ENCODE measurements around the gene STK25.
"Not testable (repeated sequence)": the region's sequence is repeated elsewhere in the genome, so short reads cannot be mapped to it uniquely, and the experiment has no call there.

Gene STK25

DNA sequence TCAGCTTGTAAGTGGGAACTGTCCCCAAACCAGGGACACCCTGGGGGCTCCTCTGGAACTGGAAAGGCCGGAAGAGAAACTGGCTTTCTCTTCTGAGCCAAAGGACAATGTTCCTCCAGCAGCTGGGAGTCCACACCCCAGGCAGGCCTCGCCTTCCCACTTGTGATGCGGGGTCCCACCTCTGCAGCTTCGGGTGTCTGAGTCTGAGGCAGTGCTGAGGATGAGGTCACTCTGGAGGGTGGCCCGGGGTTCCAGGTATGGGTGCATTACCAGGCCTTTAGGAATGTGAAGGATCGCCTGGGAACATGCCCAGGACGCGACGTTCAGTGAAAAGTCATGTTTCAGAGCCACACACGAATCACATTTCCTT lies 32.0 kb upstream of the STK25 start:
- DNase-seq (ENCODE audit: low read depth in 3 of 3, low spot score in 1 of 3), result no peak

DNA sequence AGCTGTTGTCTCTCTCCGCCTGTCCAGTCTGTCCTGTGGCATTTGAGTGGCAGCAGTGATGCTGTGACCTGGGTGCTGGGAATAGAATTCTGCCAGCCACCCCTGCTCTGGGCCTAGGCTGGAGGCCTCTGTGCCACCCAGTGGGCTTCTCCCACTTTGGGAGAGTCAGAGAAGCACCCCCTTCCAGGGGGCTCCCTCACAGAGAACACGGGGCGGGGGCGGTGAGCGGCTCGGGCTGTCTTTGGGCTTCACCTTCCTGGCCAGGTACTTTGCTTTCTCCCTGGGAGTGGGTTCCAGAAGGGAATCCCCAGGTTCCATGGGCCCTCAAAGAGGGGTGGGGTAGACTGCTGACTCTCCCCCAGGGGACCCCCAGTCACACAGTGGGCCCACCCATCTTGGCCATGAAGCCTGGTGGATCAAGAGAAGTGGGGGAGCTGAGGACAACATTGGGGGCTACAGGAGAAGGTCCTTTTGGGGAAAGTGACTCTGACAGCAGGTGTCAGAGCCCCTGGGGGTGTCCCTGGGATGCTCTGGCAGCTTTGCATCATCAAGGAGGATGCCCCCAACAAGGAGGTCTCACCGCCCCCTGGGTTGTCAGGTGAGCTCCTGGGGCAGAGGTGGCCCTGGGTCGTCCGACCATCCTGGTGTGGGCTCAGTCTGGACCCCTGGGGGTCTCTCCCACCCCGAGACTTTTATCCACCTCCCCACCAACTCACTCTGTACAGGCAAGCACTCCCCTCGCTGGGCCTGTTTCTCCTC lies 31.4 kb upstream of the STK25 start:
- no peak for DNase-seq (ENCODE audit: low read depth in 3 of 3, low spot score in 1 of 3)

DNA sequence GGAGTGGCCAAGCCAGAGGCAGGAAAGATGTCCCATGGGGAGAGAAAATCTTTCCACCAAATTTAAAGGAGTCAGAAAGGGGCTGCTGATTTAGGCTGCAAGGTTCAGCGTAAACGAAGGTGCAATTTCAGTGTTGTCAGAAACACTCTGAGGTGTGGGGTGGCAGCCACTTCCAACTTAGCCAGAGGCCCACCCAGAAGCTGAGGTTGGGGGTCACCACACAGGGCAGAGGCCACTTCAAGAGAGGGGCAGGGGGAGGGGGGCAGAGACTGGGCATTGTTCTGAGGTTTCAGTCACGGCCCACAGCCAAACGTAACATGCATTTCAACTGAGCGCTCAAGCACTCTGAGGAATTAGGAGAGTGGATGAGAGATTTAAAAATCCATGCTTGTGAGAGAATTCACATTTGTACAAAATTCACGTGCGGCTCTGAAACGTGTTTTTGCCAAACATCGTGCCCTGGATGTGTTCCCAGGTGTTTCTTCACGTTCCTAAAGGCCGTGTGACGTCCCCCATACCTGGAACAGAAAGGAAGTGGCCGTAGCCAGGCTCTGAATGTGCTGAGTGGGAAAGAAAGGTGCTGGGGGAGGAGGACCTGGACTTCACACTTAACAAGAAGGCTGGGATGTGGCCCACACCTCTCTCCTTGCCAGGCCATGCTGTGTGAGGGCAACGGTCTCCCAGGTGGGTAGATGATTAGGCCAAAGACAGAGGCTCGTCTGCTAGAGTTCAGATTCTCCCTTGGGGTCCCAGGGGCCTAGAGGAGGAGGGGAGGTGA lies 30.6 kb upstream of the STK25 start:
- DNase-seq (ENCODE audit: low read depth in 3 of 3, low spot score in 1 of 3), result no peak

DNA sequence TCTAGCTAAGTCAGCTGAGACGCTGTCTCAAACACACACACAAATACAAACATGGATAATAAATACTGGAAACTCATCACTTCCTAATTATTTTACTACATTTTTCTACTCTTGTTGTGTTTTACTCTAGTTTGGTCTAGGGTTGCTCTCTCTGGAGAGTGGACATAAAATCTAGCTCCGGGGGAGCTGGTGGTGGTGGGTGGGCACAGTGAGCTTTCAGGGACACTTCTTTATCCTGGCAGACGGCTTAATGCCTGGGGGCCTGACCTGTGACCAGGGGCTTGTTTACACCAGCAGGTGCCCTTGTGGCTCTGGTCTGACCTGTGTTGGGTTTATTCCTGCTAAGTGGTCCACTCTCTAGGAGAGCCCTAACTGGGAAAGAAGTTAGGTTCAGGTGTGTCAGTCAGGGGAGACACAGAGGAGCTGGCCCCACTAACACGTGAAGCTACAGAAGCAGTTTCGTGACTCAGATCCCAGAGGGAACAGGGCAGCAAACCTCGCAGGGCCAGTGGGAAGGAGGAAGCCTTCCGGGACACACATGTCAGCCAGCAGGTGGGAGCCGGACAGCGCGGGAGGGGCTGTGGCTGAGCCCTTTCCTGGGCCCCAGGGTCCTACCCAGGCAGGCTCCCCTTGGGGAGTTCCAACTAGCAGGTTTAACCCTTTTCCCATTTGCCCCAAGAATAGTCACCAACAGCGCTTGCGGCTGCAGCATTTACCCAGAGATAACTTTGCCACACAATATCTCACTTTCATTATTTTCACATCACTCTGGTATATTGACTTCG lies 27.7 kb upstream of the STK25 start:
- no peak for DNase-seq (ENCODE audit: low read depth in 3 of 3, low spot score in 1 of 3)

DNA sequence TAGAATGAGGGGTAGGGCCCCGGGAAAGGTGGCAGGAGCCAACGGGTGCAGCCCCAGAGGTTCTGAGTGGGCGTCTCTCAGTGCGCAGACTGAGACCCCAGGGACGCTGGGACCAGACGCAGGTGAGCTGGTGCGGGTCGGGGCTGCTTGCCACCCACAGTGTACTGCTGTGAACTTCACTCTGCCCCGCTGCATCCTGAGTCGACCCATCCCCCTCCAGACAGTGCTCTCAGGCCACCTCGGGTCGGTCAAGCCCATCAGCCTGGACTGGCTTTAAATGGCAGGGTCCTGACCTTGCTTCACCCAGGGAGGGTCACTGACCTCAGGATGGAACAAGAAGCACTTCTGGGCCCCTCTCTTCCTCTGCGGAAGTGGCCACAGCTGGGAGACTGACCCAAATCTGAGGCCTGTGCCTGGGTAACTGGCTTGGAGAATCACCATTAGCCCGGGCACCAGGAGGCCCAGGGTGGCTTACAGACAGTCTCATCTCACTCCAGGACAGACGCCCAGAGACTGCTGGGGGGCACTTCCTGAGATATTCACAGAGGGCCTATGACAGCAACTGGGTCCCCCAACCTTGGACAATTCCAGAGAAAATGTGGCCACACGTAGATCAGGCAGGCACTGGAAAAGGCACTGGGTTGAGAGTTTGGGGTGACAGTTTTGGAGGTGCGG lies 26.5 kb upstream of the STK25 start:
- DNase-seq (ENCODE audit: low read depth in 3 of 3, low spot score in 1 of 3), result no peak

DNA sequence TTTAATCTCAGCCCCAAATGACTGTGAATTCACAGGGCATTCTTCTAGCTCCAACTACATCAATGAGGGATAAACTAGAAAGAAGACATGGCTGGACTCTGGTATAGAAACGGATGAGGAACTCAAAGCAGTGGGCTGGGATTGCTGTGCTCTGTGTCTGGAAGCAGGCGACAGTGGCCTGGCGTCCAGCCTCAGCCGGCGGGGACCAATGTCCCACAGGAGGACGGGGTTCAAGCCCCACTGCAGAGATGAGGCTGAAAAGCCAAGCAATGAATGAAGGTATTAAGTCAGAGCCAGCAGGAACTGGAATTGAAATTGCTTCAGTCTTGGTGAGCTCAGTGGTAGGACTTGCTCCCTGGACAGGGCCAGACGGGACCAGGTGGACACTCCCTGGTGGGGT lies 25.9 kb upstream of the STK25 start:
- DNase-seq (ENCODE audit: low read depth in 3 of 3, low spot score in 1 of 3), result no peak

DNA sequence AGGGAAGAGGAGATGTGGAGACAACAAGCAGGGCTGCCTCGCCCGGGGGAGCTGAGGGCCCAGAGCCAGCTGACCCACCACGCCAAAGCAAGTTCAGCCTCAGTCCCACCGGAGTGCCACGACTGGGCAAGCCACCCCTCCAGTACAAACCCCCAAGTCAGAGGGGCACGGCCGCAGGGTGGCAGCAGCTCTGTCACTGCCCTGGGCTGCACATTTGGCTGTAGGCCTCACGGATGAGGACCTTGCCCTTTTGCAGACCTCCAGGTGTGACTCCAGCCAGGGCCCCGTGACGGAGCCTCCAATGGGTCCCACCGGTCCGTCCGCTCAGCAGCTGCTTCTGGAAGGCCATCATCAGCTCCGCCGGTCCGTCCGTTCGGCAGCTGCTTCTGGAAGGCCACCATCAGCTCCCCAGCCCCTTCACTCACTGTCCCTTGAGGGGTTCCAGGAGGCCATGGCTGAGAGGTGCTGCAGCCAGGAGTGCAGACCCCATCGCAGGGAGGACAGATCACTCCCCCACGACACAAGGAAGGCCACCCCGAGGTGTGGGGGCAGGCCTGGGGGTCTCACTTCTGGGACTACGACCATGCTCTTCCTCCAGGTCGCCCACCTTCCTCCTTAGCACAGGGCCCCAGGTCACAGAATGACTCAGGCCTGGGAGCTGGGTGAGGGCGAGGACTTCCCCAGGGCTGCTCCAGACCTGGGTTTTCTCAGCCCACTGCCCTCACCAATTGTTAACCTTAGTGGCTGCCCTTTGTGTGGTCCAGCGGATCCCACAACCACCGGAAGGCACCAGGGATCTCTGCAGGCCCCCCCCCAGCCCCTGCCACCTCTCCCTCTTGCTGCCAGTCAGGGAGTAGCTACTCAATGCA lies 24.6 kb upstream of the STK25 start:
- no peak for DNase-seq (ENCODE audit: low read depth in 3 of 3, low spot score in 1 of 3)

DNA sequence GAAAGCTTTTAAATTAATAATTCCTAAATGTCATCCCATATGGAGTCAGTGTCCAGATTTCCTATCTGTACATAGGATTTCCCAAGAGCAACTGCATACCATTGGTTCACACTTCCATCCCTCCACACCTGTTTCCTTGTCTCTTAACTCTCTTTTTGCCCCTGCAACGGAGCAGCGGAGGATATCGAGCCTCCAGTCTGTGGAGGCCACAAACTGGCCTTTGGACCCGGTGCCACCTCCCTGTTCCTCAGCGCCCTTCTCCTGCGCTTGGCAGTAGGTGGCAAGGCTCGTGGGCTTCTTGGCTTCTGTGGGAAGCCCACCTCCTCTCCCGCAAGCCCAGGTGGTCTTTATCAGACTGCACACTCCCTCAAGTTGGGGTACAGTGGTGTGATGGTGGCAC lies 23.8 kb upstream of the STK25 start:
- DNase-seq (ENCODE audit: low read depth in 3 of 3, low spot score in 1 of 3), result no peak

DNA sequence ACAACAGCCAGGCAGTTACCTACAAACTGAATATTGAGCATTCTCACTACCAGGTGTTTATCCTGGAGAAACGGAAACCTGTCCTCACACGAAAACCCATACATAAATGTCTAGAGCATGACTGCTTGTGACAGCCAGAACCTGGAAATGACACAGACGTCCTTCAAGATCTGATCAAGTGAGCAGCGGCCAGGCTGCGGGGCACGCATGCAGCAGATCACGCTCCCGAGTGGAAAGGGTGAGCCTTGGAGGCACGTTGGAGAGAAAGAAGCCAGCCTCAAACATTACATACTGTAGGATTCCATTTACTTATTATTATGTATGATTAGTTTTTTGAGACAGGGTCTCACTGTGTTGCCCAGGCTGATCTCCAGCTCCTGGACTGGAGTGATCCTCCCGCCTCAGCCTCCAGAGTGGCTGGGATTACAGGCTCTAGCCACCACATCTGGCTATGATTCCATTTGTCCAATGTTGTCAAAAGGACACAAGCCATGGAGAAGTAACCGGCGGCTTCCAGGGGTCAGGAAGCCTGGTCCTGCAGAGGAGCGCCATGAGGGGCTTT lies 22.9 kb upstream of the STK25 start:
- DNase-seq (ENCODE audit: low read depth in 3 of 3, low spot score in 1 of 3), result no peak

DNA sequence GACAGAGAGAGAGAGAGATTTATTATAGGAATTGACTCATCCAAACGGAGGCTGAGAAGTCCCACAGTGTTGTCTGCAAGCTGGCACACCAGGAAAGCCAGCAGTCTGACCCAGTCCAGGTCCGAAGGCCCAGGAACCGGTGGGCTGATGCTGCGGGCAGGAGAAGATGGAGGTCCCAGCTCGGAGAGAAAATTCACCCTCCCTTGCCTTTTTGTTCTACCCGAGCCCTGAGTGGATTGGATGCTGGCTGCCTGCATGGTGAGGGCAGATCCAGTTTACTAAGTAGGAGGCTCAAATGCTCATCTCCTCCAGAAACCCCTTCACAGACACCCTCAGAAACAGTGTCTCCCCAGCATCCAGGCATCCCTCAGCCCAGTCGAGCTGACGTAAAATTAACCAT lies 22.2 kb upstream of the STK25 start:
- DNase-seq (ENCODE audit: low read depth in 3 of 3, low spot score in 1 of 3), result no peak

DNA sequence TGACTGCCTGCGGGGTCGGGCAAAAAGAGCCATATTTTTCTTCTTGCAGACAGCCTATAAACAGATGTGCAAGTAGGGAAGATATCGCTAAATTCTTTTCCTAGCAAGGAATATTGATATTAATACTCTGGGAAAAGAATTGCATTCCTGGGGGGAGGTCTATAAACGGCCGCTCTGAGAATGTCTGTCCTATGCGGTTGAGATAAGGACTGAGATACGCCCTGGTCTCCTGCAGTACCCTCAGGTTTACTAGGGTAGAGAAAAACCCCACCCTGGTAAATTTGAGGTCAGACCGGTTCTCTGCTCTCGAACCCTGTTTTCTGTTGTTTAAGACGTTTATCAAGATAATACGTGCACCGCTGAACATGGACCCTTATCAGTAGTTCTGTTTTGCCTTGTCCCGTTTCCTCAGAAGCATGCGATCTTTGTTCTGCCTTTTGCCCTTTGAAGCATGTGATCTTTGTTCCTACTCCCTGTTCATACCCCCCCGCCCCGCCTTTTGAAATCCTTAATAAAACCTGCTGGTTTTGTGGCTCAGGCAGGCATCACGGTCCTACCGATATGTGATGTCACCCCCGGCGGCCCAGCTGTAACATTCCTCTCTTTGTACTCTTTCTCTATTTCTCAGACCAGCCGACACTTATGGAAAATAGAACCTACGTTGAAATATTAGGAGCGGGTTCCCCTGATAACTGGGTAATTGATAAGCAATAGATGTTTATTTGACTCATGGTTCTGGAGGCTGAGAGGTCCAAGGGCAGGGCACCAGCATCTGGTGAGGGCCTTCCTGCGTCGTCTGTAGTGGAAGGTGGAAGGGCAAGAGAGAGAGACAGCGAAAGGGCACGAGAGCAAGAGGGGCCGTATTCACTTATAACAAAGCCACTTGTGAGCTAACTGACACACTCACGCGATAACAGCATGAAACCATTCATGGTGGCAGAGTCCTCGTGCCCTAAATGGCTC lies 17.7 kb upstream of the STK25 start:
- not testable (repeated sequence) for DNase-seq (ENCODE audit: low read depth in 3 of 3, low spot score in 1 of 3)

DNA sequence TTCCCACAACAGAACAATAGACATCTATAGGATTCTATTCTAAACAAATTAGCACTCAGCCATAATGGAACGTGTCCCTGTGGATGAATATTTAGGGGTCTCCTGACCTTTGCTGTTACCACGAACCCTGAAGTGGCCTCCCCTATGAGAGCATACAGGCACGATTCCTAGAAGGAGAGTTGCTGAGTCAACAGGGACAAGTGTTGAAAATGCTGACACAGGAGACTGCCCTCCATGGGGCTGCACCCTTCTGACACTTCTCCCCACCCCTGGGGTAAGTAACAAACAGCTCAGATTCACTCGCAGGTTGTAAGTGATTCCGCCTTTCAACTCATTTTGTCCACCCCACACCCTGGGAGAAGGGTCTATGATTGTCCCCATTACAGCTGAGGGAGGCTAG lies 14.1 kb upstream of the STK25 start:
- no peak for DNase-seq (ENCODE audit: low read depth in 3 of 3, low spot score in 1 of 3)

DNA sequence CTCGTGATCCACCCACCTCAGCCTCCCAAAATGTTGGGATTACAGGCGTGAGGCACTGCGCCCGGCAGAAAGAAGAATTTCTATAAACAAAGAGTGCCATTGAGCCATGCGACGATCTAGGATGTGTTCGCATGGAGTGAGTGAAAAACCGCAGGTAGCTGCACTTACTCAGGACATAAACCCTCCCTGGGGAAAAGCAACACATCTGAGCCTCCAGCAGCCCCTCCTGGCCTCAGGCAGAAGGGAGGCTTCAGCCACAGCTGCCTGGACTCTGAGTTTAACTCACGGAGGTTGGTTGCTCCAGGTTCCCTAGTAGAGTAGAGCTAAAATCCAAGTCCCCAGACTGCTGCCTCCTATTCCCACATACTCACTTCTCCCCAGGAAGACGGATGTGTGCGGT lies 11.3 kb upstream of the STK25 start:
- DNase-seq (ENCODE audit: low read depth in 3 of 3, low spot score in 1 of 3), result no peak

DNA sequence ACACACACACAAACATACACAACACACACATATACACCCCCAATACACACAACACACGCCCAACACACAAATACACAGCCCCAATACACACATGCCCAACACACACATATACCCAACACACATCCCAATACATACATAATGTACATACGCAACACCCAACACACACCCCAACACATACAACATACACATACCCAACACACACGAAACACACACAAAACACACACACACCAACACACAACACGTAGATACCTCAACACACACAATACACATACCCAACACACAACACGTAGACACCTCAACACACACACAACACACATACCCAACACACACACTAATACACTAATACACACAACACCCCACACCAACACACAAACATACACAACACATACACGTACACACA lies 8.9 kb upstream of the STK25 start:
- no peak for DNase-seq (ENCODE audit: low read depth in 3 of 3, low spot score in 1 of 3)

DNA sequence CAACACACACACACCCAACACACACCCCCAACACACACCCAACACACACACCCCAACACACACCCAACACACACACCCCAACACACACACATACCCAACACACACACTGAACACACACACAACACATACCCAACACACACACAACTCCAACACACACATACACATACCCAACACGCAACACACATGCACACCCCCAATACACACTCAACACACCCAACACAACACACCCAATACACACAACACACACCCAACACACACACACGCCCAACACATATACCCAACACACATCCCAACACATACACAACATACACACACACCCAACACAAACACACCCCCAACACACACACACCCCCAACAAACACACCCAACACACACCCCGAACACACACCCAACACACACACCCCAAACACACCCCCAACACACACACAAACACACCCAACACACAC lies 8.2 kb upstream of the STK25 start:
- no peak for DNase-seq (ENCODE audit: low read depth in 3 of 3, low spot score in 1 of 3)

DNA sequence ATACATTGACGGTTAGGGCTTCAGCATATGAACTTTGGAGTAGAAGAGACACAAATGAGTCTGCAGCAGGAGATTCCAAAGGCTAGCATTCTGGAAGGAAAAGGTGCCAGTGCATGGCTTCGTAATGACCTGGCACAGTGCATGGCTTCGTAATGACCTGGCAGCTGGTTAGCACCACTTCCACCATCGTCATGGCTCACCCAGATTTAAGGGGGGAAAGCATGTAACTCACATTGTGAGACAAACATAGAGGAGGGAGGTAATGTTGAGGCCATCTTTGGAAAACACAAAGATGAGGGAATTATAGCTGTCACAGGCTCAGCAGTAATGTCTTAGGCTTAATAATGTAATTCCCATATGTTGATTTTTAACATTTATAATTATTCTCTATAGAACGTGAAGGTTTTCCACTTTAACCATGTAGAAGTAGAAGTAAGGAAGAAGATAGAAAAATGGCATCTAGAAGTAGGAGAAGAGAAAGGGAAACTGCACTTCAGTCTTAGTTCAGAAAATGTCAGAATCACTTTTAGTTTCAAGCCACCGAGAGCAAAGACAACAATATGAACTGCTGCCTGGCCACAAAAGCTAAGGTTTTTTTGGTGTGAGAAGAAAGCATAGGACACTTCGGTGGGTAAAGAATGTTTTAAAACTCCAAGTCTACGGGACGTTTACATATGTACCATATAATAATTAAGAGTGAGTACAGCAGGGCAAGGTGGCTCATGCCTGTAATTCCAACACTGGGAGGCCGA lies 6.8 kb upstream of the STK25 start:
- DNase-seq (ENCODE audit: low read depth in 3 of 3, low spot score in 1 of 3), result no peak

DNA sequence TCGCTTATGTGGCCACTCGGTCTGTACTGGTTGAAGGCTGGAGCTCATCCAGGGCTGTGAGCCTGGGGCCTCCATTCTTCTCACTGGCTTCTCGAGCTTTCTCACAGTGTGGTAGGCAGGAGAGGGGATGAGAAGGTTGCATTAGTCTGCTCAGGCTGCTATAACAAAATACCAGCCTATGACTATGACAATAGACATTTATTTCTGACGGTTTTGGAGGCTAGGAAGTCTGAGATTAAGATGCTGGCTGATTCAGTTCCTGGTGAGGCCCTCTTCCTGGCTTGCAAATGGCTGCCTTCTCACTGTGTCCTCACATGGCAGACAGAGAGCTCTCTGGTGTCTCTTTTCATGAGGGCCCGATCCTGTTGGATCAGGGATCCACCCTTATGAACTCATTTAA lies 6.2 kb upstream of the STK25 start:
- DNase-seq (ENCODE audit: low read depth in 3 of 3, low spot score in 1 of 3), result no peak

DNA sequence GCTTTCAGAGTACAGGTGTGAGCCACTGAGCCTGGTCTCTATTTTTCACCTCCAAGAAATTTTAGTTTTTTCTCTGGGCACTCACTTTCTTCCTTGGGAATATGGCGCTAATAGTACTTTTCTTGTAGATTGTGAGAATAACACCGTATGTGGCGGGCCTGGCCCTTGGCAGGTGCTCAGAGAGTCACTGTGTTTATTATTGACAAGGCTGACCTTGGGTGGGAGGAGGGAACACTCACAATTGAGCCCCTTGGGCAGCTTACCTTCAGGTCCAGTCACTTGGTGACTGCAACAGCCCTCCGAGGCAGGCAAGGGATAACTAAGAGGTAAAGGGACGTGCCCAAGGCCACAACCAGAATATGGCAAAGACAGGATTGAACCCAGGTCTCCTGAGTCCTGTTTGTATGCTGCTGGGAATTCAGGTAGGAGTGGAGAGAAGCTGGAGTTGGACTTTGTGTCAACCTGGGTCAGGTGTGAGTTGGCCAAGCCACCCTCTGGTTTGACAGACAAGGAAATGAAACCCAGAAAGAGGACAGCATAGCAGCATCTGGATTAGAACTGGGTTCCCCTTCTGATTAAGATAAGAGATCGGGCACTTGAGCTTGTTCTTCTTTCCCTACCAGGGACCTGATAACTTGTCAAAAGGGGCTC lies 2.8 kb upstream of the STK25 start:
- no peak for DNase-seq (ENCODE audit: low read depth in 3 of 3, low spot score in 1 of 3)
